MM.1S (cell line): ENCODE results near the gene ST13.

Source experiments
- CTCF ChIP-seq: fragments of 300-600 bp; sonication (generic); IDR thresholded peaks from 2 replicates; pipeline ENCODE4 v1.5.1; 2016; ENCODE audit warnings: antibody characterized with exemption, low read length, mixed read lengths
- EZH2 ChIP-seq: fragments of 300-600 bp; sonication (generic); optimal IDR thresholded peaks from 2 replicates; pipeline ENCODE3; 2017; ENCODE audit warnings: low read depth, mild to moderate bottlenecking, antibody characterized with exemption, low read length, mixed read lengths

- TF ChIP-seq CTCF (no peak), EZH2 (no peak)
These were observed 18.7 kb upstream of the ST13 start for GRCh38 chr22:40875111-40875510.
